Astrocyte (in vitro differentiated cells and primary cell): ENCODE results near the gene TMEM266. TPM values are rescaled to one million over a fixed set of nuclear protein-coding genes. Genes with fewer than 3 reads are reported as not detected.

Experiments
- DNase-seq: peaks from one replicate; pipeline ENCODE4 v3.0.0-alpha.2; 2010; ENCODE audit warnings: low read depth
- FAIRE-seq: peaks from 2 replicates; lab custom pipeline; 2011; peaks lifted over from hg19 to GRCh38; lab: Jason Lieb, UNC
- H2AFZ ChIP-seq: 2 replicates; pipeline ENCODE4 v1.6.0; 2012; ENCODE audit warnings: low read depth, low read length, inconsistent platforms
- H3K27ac ChIP-seq: 2 replicates; pipeline ENCODE4 v1.5.1; 2011; ENCODE audit warnings: low read depth, low read length, inconsistent platforms
- H3K27me3 ChIP-seq: 2 replicates; pipeline ENCODE4 v1.6.0; 2011; ENCODE audit warnings: low read length, inconsistent platforms; ENCODE audit not compliant: insufficient read depth
- H3K36me3 ChIP-seq: 2 replicates; pipeline ENCODE4 v1.5.1; 2011; ENCODE audit warnings: low read length, inconsistent platforms; ENCODE audit not compliant: insufficient read depth
- H3K4me1 ChIP-seq: 2 replicates; pipeline ENCODE4 v1.5.1; 2011; ENCODE audit warnings: low read length, inconsistent platforms; ENCODE audit not compliant: insufficient read depth
- H3K4me2 ChIP-seq: 2 replicates; pipeline ENCODE4 v1.6.0; 2012; ENCODE audit warnings: low read length, inconsistent platforms
- H3K4me3 ChIP-seq: 2 replicates; pipeline ENCODE4 v1.5.1; 2011; ENCODE audit warnings: low read depth, mild to moderate bottlenecking, low read length, inconsistent platforms; ENCODE audit not compliant: insufficient read depth
- H3K79me2 ChIP-seq: 2 replicates; pipeline ENCODE4 v1.6.0; 2012; ENCODE audit warnings: mild to moderate bottlenecking, low read length, inconsistent platforms; ENCODE audit not compliant: insufficient read depth
- H3K9ac ChIP-seq: 2 replicates; pipeline ENCODE4 v1.6.0; 2012; ENCODE audit warnings: mild to moderate bottlenecking, low read length, inconsistent platforms
- H3K9me3 ChIP-seq: 2 replicates; pipeline ENCODE4 v1.5.1; 2012; ENCODE audit warnings: low read depth, mild to moderate bottlenecking, low read length, inconsistent platforms; ENCODE audit not compliant: insufficient read depth
- H4K20me1 ChIP-seq: 2 replicates; pipeline ENCODE4 v1.6.0; 2012; ENCODE audit warnings: low read length, inconsistent platforms; ENCODE audit not compliant: insufficient read depth
- H3K27ac Mint-ChIP-seq: one replicate; pipeline ENCODE4 v1.8.0; 2021; ENCODE audit warnings: mild to moderate bottlenecking, mixed read lengths; ENCODE audit not compliant: unreplicated experiment
- H3K27me3 Mint-ChIP-seq: one replicate; pipeline ENCODE4 v1.8.0; 2021; ENCODE audit warnings: low read depth, mixed read lengths; ENCODE audit not compliant: unreplicated experiment
- H3K36me3 Mint-ChIP-seq: one replicate; pipeline ENCODE4 v1.8.0; 2021; ENCODE audit warnings: low read depth, mixed read lengths; ENCODE audit not compliant: unreplicated experiment
- H3K4me1 Mint-ChIP-seq: one replicate; pipeline ENCODE4 v1.8.0; 2021; ENCODE audit warnings: low read depth, mixed read lengths; ENCODE audit not compliant: unreplicated experiment
- H3K4me3 Mint-ChIP-seq: one replicate; pipeline ENCODE4 v1.8.0; 2021; ENCODE audit warnings: mild to moderate bottlenecking, moderate library complexity, mixed read lengths; ENCODE audit not compliant: unreplicated experiment
- H3K9me3 Mint-ChIP-seq: one replicate; pipeline ENCODE4 v1.8.0; 2021; ENCODE audit warnings: mild to moderate bottlenecking, mixed read lengths; ENCODE audit not compliant: unreplicated experiment
- EZH2 ChIP-seq: IDR thresholded peaks from 2 replicates; pipeline ENCODE4 v1.6.1; 2012; ENCODE audit warnings: mild to moderate bottlenecking, low read length, inconsistent platforms; ENCODE audit not compliant: insufficient read depth
- total RNA-seq: library from RNA; stranded (reverse); gene quantifications from 2 replicates; pipeline ENCODE4 v1.2.1, GENCODE V29; 2021
- TF ChIP-seq, protein P1 (sequence below): IDR thresholded peaks from 2 replicates; pipeline ENCODE4 v1.5.1; 2011; ENCODE audit warnings: low read depth, mild to moderate bottlenecking, inconsistent platforms, low read length, moderate library complexity; ENCODE audit not compliant: insufficient read depth

TMEM266 gene
- total RNA-seq, 1 donor from 2014 or later = 0.36 TPM

DNA sequence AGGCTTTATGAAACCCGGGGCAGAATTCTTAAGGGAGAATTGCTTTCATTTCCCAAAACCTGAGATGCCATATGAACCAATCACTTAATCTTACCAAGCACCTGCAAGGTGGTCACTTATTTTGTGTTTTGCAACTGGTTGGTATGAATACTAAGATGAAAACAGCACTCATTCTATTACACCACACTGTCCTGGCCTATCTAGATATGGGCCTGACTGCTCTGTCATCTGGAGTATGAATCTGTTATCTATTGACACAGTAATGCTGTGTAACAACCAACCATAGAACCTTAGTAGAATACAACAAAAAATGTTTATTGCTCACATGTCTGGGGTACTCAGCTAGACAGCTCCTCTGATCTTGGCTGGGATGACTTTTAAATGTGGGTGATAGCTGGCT is 74.8 kb downstream of the TMEM266 start:
- TF ChIP-seq, protein P1, sequence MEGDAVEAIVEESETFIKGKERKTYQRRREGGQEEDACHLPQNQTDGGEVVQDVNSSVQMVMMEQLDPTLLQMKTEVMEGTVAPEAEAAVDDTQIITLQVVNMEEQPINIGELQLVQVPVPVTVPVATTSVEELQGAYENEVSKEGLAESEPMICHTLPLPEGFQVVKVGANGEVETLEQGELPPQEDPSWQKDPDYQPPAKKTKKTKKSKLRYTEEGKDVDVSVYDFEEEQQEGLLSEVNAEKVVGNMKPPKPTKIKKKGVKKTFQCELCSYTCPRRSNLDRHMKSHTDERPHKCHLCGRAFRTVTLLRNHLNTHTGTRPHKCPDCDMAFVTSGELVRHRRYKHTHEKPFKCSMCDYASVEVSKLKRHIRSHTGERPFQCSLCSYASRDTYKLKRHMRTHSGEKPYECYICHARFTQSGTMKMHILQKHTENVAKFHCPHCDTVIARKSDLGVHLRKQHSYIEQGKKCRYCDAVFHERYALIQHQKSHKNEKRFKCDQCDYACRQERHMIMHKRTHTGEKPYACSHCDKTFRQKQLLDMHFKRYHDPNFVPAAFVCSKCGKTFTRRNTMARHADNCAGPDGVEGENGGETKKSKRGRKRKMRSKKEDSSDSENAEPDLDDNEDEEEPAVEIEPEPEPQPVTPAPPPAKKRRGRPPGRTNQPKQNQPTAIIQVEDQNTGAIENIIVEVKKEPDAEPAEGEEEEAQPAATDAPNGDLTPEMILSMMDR = no peak
- no peak for TF ChIP-seq EZH2
- no peak overlapping the region for H3K27ac Mint-ChIP-seq
- H3K27ac ChIP-seq = no peak overlapping the region
- no peaks in the 10 kb centered on the region for H3K36me3 ChIP-seq
- no peaks in the 10 kb centered on the region for H3K4me1 ChIP-seq
- H3K79me2 ChIP-seq = no peaks in the 10 kb centered on the region
- DNase-seq = no peak
- H4K20me1 ChIP-seq = no peaks in the 10 kb centered on the region
- H3K9ac ChIP-seq = no peak overlapping the region
- no peaks in the 10 kb centered on the region for H3K4me1 Mint-ChIP-seq
- no peaks in the 10 kb centered on the region for H3K9me3 Mint-ChIP-seq
- no peak overlapping the region for H3K4me3 ChIP-seq
- peaks cover 14% of the 10 kb centered on the region for H3K27me3 ChIP-seq
- no peak for FAIRE-seq
- H3K36me3 Mint-ChIP-seq = peaks cover 2% of the 10 kb centered on the region
- H2AFZ ChIP-seq = no peak overlapping the region
- H3K9me3 ChIP-seq = no peaks in the 10 kb centered on the region
- peaks cover 22% of the 10 kb centered on the region for H3K27me3 Mint-ChIP-seq
- H3K4me2 ChIP-seq = no peak overlapping the region
- no peak overlapping the region for H3K4me3 Mint-ChIP-seq

DNA sequence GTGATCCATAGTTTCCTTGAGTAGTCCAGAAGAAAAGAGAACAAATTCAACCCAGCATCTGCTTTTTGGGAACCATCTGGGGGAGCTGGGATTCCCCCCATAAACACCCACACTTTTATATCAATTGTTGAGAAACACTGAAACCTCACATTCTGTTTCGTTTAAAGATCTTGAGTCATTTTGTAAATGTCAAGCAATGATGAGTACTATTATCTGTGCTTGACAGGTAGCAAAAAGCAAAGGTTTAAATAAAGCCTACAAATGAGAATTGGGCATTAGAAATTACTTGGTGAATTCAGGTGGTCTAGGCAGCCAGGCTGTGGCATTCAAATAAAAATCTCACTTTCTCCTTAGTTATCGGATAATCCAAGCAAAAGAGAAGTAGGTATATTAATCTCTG is 75.7 kb downstream of the TMEM266 start:
- no peaks in the 10 kb centered on the region for H3K4me1 Mint-ChIP-seq
- no peak overlapping the region for H3K9ac ChIP-seq
- H3K4me3 Mint-ChIP-seq = no peak overlapping the region
- H3K27ac Mint-ChIP-seq = no peak overlapping the region
- H3K4me3 ChIP-seq = no peak overlapping the region
- no peak for DNase-seq
- no peaks in the 10 kb centered on the region for H3K36me3 ChIP-seq
- H3K27me3 Mint-ChIP-seq = peaks cover 22% of the 10 kb centered on the region
- TF ChIP-seq, protein P1 = no peak
- TF ChIP-seq EZH2 = no peak
- no peak overlapping the region for H3K27ac ChIP-seq
- H3K4me2 ChIP-seq = no peak overlapping the region
- no peaks in the 10 kb centered on the region for H3K9me3 ChIP-seq
- no peaks in the 10 kb centered on the region for H4K20me1 ChIP-seq
- H2AFZ ChIP-seq = no peak overlapping the region
- no peaks in the 10 kb centered on the region for H3K79me2 ChIP-seq
- FAIRE-seq = no peak
- H3K4me1 ChIP-seq = no peaks in the 10 kb centered on the region
- H3K27me3 ChIP-seq = peaks cover 19% of the 10 kb centered on the region
- peaks cover 2% of the 10 kb centered on the region for H3K36me3 Mint-ChIP-seq
- H3K9me3 Mint-ChIP-seq = no peaks in the 10 kb centered on the region

DNA sequence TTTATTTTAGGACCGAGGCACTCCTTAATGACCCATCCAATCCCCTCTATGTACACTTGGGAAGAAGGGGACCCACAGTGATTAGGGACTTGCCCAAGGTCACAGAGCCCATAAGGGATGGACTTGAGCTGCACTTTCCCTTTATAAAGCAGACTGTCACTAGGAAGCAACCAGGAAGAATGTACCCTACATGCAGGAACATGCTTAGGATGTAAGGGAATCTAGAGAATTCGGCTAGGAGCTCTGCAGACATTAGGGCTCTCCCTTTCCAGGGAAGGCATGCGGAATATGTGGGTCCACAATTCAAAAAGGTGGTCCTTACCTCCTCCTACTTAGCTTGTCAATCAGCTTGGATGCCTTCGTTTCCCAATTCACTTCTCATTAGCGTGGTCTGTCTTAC is 78.7 kb downstream of the TMEM266 start:
- Mint-ChIP-seq H3K4me3 (no peak overlapping the region), H3K27me3 (peaks cover 26% of the 10 kb centered on the region), H3K9me3 (no peaks in the 10 kb centered on the region), H3K4me1 (no peaks in the 10 kb centered on the region), H3K27ac (no peak overlapping the region), H3K36me3 (peaks cover 2% of the 10 kb centered on the region)
- H3K9me3 ChIP-seq = no peaks in the 10 kb centered on the region
- no peak overlapping the region for H2AFZ ChIP-seq
- peaks cover 28% of the 10 kb centered on the region for H3K27me3 ChIP-seq
- H3K4me1 ChIP-seq = no peaks in the 10 kb centered on the region
- no peak for TF ChIP-seq EZH2
- TF ChIP-seq, protein P1 = no peak
- no peaks in the 10 kb centered on the region for H4K20me1 ChIP-seq
- H3K36me3 ChIP-seq = no peaks in the 10 kb centered on the region
- no peak overlapping the region for H3K4me3 ChIP-seq
- no peak for FAIRE-seq
- DNase-seq = no peak
- H3K79me2 ChIP-seq = no peaks in the 10 kb centered on the region
- H3K27ac ChIP-seq = no peak overlapping the region
- H3K9ac ChIP-seq = no peak overlapping the region
- H3K4me2 ChIP-seq = no peak overlapping the region
